Fibroblast of the conjunctiva (primary cell): ENCODE results near the gene ASIC4.

Source experiments
- DNase-seq: peaks from one replicate; pipeline ENCODE4 v3.0.0-alpha.2; 2010; ENCODE audit warnings: low read depth

Gene ASIC4

GRCh38 chr2:219498280-219499057 lies 15.8 kb upstream of the ASIC4 start, which contains the start of gene GMPPA:
Gene GMPPA (plus strand): TSS chr2:219498891. CDS start chr2:219499976, 1,085 bp downstream.
- peak; percentile 97 for DNase-seq

DNA sequence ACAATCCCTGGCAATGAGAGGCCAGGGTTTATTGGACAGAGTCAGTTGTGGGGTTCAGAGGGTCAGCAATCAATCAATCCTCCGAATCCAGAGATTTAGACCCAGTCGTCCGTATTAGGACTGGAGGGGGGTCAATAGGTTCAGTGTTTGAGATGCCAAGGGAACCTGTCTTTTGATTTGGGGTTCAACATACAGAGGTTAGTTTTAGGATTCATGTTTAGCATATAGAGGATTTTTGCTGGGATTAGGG lies 15.3 kb upstream of the ASIC4 start:
- no peak for DNase-seq

- no peak for DNase-seq
Observed at GRCh38 chr2:219499555-219499954, 14.7 kb upstream of the ASIC4 start.

DNA sequence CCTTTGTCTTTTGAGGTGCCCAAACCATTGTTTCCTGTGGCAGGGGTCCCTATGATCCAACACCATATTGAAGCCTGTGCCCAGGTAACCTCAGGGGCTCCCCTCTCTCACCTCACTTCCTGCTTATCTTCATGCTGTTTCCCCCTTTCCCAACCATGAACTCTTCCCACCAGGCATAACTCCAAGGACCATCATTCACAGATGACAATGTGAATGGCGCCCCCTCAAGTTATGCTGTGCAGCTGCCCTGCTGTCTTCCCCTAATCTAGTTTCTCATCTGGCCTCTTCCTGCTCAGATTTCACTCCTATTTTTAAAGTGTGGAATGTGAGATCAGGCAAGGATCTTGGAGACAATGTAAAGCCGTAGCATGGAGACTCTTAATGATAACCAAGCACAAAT lies 14.1 kb upstream of the ASIC4 start:
- no peak for DNase-seq

- no peak for DNase-seq
Observed at GRCh38 chr2:219501849-219502248, 12.4 kb upstream of the ASIC4 start.

- DNase-seq: no peak
Observed at GRCh38 chr2:219502618-219503017, 11.7 kb upstream of the ASIC4 start.

DNA sequence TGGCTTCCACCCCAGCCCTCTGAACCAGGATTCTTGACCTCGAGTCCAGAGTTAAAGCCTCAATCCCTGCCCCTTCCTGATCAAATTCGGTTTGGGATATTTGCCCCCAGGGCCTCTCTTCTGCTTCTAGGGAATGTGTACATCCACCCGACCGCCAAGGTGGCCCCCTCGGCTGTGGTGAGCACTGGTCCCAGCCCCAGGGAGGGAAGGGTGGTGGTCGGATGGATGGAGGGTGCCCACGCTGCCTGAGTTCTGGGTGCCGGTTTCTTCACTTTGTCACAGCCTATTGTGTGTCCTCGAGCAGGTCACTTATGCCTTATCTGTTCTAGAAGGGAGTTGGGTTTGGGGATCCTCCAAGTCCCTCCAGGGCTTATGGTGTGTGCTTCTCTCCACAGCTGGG lies 8.7 kb upstream of the ASIC4 start:
- no peak for DNase-seq

- no peak for DNase-seq
Observed at GRCh38 chr2:219506153-219506801, 8.0 kb upstream of the ASIC4 start.

GRCh38 chr2:219506802-219507526 lies 7.3 kb upstream of the ASIC4 start:
- DNase-seq: no peak

DNA sequence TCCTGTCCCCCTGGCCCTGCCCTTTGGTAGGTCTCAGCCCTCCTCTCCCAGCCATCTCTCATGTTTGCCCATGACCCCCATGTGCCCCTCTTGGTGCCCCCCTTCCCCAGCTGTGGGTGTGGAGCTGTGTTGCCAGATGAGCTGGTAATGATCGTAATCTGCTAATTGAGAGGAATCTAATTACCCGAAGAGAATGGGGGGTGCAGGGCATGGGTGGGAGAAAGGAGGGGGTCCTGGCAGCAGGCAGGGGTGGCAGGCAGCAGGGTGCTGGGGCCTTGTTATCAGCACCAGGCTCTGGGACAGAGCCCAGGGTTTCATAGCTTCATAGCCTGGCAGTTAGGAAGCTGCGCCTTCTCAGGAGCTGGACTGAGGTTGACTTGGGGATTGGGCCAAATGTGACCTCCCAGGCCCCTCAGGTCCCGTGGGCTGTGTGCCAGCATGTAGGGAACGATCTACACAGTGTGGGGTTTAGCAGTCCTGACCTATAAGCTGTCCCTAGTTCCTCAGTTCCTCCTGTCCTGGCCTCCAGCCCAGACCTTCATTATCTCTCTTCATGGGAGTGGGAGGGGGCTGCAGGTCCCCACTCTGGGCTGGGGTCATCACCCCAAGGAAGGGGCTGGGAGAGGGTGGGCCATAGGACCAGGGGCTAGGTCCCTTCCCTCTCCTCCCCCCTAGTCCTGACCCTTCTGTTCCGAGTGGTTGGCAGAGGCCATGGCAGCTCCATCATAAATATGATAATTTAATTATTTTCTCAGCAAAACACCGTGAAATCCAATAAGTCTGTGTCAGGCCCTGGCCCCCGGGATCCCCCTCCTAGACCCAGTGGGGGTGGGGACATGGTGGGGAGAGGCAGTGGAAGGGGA lies 6.5 kb upstream of the ASIC4 start:
- no peak for DNase-seq

DNA sequence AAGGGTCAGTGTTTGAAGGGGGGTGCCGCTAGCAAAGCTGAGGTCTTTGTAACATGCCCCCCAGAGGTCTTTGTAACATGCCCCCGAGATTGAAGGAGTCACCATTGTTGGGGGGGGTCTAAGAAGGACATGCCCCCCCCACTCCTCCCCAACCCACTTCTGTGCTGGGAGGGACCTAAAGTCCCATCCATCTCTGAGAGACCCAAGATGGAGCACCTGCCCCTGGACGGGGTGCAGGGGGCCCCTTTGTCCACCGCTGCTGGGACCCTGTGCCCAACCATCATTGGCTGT lies 5.9 kb upstream of the ASIC4 start:
- no peak for DNase-seq

DNA sequence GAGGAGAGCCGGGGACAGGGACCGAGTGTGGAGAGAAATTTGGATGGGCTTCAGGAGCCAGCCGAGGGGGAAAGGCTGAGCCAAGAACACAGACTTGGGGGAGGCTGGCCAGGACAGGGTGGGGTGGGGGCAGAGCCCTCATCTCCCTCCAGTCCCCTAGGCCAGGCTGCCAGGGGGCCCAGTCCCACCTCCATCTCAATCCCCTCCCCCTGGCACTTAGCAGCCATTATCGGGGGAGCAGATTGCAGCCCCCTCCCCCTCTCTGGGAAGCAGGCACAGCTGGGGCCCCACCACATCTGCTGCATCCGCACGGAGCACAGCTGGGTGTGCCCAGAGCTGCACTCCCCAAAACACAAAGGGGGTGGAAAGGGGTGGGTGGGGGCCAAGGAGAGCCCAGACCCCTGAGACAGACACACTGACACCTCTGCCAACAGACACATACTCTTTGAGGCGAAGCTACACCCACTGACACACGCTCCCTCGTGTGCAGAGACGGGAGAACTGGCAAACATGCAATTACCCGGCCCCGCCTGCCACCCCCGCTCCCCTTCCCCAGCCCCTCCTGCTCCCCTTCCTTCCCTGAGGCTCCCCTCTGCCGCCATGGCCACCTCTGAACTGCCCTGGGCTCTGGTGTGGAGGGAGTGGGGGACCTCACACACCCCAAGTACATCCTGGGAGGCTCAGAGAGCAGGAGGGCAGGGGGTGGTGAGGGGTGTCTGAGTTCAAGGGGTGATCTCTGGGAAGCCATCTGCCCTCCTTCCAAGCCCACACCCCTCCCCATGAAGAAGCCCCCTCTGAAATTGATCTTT lies 5.1 kb upstream of the ASIC4 start:
- no peak for DNase-seq

DNA sequence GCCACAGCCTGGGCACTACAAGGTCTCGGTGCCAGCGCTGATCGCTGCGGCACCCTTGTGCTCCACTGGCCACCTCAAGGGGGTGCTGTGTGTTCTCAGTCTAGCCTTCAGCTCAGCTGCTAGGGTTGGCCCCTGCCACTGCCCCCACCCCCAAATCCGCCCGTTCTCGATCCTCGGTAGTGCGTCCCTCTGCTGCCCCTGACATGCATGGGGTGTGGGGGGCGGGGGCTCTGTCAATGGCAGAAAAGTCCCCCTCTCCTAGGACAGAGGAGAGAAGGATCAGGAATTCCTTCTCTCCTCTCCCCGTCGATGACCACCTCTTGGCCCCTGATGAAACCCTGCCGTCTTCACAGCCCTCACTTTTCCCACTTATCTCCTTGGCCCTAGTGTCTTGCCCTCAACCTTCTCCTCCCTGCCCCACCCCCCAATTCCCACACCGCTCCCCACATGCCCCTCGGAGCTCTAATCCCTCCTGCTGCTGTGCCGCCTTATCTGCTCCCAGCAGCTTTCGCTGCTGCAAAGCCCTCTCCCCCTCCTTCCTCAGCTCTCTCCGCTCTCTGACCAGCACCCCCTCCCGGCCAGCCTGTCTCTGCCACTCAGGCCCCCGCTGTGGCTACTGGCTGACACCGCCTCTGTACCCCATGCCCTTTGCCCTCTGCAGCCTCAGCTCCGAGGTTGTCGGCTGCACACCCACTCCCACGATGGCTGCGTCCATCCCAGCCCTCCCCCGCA lies 4.3 kb upstream of the ASIC4 start:
- peak; percentile 33 for DNase-seq

DNA sequence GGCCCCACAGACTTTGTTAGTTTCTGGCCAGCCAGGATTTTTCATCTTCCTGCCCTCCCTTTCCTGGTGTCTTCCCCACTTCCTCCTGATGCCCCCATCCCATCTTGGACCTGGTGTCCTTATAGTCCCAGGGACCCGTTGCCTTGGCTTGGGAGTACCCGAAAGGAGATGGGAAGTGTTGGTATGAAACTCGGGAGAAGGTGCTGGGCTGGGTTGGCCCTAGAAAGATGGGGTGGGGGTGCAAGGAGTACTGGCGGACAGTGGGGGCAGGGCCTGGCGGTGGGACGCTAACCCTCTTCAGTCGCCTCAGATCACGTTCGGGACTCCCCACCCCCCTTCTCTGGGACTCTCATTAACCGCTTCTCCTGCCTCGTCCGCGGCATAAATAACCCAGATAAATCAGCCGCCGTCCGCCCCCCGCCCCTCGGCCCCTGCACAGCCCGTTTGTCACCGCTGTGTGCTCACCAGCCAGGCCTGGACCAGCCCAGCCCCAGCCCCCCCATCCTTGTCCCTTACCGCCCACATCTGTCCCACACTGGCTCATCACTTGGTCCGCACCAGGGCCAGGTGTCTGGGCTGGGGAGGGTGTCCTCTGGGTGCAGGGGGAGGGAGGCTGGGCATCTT lies 3.7 kb upstream of the ASIC4 start:
- no peak for DNase-seq

DNA sequence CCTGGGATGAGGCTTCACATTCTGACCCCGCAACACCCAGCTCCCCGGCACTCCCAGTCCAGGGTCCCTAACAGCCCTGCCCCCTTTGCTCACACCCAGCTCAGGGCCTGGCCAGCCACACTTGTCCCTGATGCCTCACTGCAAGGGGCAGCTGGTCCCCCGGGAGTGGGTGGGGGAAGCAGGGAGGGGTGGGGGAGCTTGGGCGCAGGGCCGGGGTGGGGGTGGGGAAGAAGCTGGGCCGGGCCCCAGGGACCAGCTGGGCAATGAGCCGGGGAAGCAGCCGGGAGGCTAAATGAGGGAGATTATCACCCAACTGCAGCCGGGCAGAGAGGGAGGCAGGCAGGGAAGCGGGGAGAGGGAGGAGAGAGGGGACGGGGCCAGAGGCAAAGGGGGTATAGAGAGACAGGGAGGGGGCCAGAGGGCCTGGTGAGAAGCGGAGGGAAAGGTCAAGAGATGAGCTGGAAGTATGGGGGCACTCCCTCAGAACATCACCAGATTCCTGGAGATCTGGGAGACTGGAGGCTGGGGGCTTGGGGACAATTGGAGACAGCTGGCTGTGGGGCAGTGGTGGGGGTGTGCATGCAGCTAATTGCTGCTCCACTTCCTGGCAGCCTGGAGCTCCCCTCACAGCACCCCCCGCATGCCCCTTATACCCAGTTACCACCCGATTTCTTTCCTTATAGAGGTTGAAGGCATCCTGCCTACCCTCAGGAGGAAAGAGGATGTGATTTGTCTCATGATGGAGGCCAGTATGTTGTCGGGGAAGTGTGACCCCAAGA lies 2.5 kb upstream of the ASIC4 start:
- no peak for DNase-seq

DNA sequence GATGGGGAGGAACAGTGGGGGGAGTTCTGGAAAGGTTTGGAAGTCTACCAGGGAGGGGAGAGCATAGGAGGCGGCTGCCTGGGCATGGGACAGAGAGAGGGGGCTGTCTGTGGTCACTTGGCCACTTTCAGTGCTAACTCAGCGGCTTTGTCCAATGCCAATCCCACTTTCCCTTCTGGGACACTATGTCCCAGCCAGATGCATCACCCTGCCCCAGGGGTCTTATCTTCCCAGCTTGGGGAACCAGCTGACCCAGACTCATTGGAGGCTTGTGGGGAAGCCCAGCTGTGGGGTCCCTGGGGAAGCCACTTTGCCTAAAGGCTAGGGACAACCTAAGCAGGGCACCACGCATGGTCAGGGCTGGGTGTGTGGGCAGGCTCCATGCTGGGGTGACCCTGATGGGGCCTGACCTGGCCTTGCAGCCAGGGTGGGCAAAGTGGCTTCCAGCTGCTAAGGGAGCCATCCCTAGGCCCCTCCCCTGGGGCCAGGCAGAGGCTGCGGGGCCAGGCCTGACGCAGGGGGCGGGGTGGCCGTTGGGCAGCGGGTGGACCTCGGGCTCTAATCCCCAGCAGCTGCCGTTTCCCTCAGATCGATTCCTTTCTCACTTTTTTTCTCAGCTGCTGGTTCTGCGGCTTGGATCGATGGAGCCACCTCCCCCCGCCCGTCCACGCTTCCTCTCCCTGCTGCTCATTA lies 1.6 kb upstream of the ASIC4 start:
- no peak for DNase-seq

GRCh38 chr2:219513787-219514186 lies 495 bp upstream of the ASIC4 start:
- no peak for DNase-seq

GRCh38 chr2:219514836-219515235 lies 554 bp downstream of the ASIC4 start:
- DNase-seq: no peak
